ENCODE results near the gene TIMM9.
"Not testable (repeated sequence)": the region's sequence is repeated elsewhere in the genome, so short reads cannot be mapped to it uniquely, and the experiment has no call there.

Gene TIMM9

GRCh38 chr14:58362798-58363412 is 64.4 kb downstream of the TIMM9 start:
- no peaks in the 10 kb centered on the region for H3K9me3 ChIP-seq
- no peak for DNase-seq
- no peak overlapping the region for H3K4me3 ChIP-seq (ENCODE audit: low read depth, low read length)
- no peaks in the 10 kb centered on the region for H3K4me1 ChIP-seq
- peaks cover 42% of the 10 kb centered on the region for H3K36me3 ChIP-seq
- peak; percentile 57 for TF ChIP-seq CTCF (IDR thresholded peaks at IDR 0.05; ENCODE audit: low read depth, low read length)
- no peaks in the 10 kb centered on the region for H3K27me3 ChIP-seq

- not testable (repeated sequence) for H3K4me1 ChIP-seq; H3K4me3 ChIP-seq (ENCODE audit: low read depth, low read length); H3K27me3 ChIP-seq; H3K9me3 ChIP-seq; DNase-seq
- H3K36me3 ChIP-seq = peaks cover 40% of the 10 kb centered on the region
Observed at GRCh38 chr14:58362272-58362671, 65.1 kb downstream of the TIMM9 start.

Data from BE2C (cell line).